GM23248 (cell line): Measurements from ENCODE around the gene RPL26. TPM values are rescaled to one million over a fixed set of nuclear protein-coding genes. Genes with fewer than 3 reads are reported as not detected.
"Not testable (repeated sequence)": the region's sequence is repeated elsewhere in the genome, so short reads cannot be mapped to it uniquely, and the experiment has no call there.

Experiments
- DNase-seq: peaks from one replicate; pipeline ENCODE4 v3.0.0-alpha.2; 2015
- H2AFZ ChIP-seq: fragments of 200-600 bp; sonication (generic); 2 replicates; pipeline ENCODE4 v1.6.1; 2016; ENCODE audit warnings: antibody characterized with exemption
- H3F3A ChIP-seq: fragments of 200-600 bp; sonication (generic); 2 replicates; pipeline ENCODE4 v1.6.1; 2016; ENCODE audit warnings: mild to moderate bottlenecking, antibody characterized with exemption, mixed run types; ENCODE audit not compliant: insufficient read depth
- H3K27ac ChIP-seq: fragments of 200-600 bp; sonication (generic); 2 replicates; pipeline ENCODE4 v1.5.1; 2016; ENCODE audit warnings: mild to moderate bottlenecking
- H3K27me3 ChIP-seq: fragments of 200-600 bp; sonication (generic); replicated peaks from 2 replicates; pipeline ENCODE4 v1.6.1; 2016; ENCODE audit warnings: mild to moderate bottlenecking; ENCODE audit not compliant: insufficient read depth
- H3K36me3 ChIP-seq: fragments of 200-600 bp; sonication (generic); 2 replicates; pipeline ENCODE4 v1.6.1; 2016; ENCODE audit warnings: low read depth, mild to moderate bottlenecking
- H3K4me1 ChIP-seq: fragments of 200-600 bp; sonication (generic); 2 replicates; pipeline ENCODE4 v1.6.1; 2016; ENCODE audit warnings: mild to moderate bottlenecking; ENCODE audit not compliant: insufficient read depth
- H3K4me2 ChIP-seq: fragments of 200-600 bp; sonication (generic); one replicate; pipeline ENCODE4 v1.6.1; 2016; ENCODE audit warnings: mild to moderate bottlenecking; ENCODE audit not compliant: unreplicated experiment
- H3K4me3 ChIP-seq: fragments of 200-600 bp; sonication (generic); 2 replicates; pipeline ENCODE4 v1.5.1; 2016; ENCODE audit warnings: mild to moderate bottlenecking
- H3K79me2 ChIP-seq: fragments of 200-600 bp; sonication (generic); 2 replicates; pipeline ENCODE4 v1.6.1; 2016; ENCODE audit warnings: mild to moderate bottlenecking; ENCODE audit not compliant: insufficient read depth
- H3K9ac ChIP-seq: fragments of 200-600 bp; sonication (generic); 2 replicates; pipeline ENCODE4 v1.6.1; 2016; ENCODE audit warnings: mild to moderate bottlenecking
- H3K9me2 ChIP-seq: fragments of 200-600 bp; sonication (generic); 2 replicates; pipeline ENCODE4 v1.6.1; 2016; ENCODE audit warnings: mixed run types, mild to moderate bottlenecking, moderate library complexity; ENCODE audit not compliant: insufficient read depth
- H3K9me3 ChIP-seq: fragments of 200-600 bp; sonication (generic); one replicate; pipeline ENCODE4 v1.6.1; 2017; ENCODE audit warnings: low read depth
- H4K20me1 ChIP-seq: fragments of 200-600 bp; sonication (generic); 2 replicates; pipeline ENCODE4 v1.6.0; 2016; ENCODE audit not compliant: insufficient read depth
- EZH2 ChIP-seq: fragments of 200-600 bp; sonication (generic); IDR thresholded peaks from 2 replicates; pipeline ENCODE4 v1.6.1; 2018; ENCODE audit warnings: antibody characterized with exemption, mild to moderate bottlenecking; ENCODE audit not compliant: insufficient read depth, poor library complexity, severe bottlenecking
- EZH2phosphoT487 ChIP-seq: fragments of 200-600 bp; sonication (generic); IDR thresholded peaks from 2 replicates; pipeline ENCODE4 v1.6.1; 2018; ENCODE audit warnings: antibody characterized with exemption, moderate library complexity, mild to moderate bottlenecking, low read depth; ENCODE audit not compliant: insufficient read depth
- WGBS, 2 experiments: methylation state at CpG; one replicate each; pipeline ENCODE4 v1.1.6; 2015 to 2017; ENCODE audit warnings: low lambda C conversion rate in 2 of 2, low coverage in 1 of 2; ENCODE audit errors: missing lambda C conversion rate in 2 of 2; 5-methylcytosine and 5-hydroxymethylcytosine counted together
- in situ Hi-C: fragments of 300-500 bp; cut with MboI; formaldehyde crosslinking; loops from 2 replicates; pipeline ENCODE4 v1.15.0; 2020
- polyA plus RNA-seq: library from polyadenylated mRNA; unstranded; fragments of >200 nt; fragmentation: Nextera tagmentation; extraction: Ambion mirVana; gene quantifications from 2 replicates; pipeline ENCODE4 v1.2.1, GENCODE V29; 2016
- total RNA-seq: library from RNA; depleted of rRNA; stranded (reverse); fragments of >200 nt; shearing (Covaris generic); gene quantifications from 2 replicates; pipeline ENCODE4 v1.2.3, GENCODE V29; 2014

Gene RPL26
- total and polyA plus RNA-seq, 2 experiments from 2014 or later, result 522 to 2,122 TPM

DNA sequence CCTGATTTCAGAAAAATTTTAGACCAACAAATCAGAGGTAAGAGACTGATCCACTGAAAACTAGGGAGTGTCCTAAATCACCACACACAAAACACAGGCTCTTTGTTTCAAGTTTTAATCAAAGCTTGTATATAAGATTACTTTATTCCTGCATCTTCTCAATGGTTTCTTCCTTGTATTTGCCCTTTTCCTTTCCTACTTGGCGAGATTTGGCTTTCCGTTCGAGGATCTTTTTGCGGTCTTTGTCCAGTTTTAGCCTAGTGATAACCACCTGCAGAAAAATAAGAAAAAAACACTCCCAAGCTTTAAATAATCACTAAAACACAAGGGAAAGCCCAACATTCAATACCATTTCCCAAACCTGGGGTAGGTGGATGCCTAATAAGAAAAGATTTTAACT, 5.6 kb downstream of the RPL26 start:
- no peaks in the 10 kb centered on the region for H3K9me3 ChIP-seq
- H3K36me3 ChIP-seq, result peaks cover 52% of the 10 kb centered on the region
- H3K9me2 ChIP-seq, result no peaks in the 10 kb centered on the region
- DNase-seq, result no peak
- TF ChIP-seq EZH2phosphoT487 (no peak), EZH2 (no peak)
- no peak overlapping the region for H3K9ac ChIP-seq
- peaks cover 33% of the 10 kb centered on the region for H3K4me1 ChIP-seq
- WGBS, 2 experiments, result 83 to 91% methylated on average over 4 of the region's 4 CpGs
- peaks cover 8% of the 10 kb centered on the region; the same call in 1 of the 2 replicates for H4K20me1 ChIP-seq
- H3K4me2 ChIP-seq, result no peak overlapping the region
- in situ Hi-C loops, result no loop called here
- peaks cover 57% of the 10 kb centered on the region for H3F3A ChIP-seq
- peak overlapping the region; percentile 70 for H3K27ac ChIP-seq
- peaks cover 45% of the 10 kb centered on the region for H3K79me2 ChIP-seq
- H3K27me3 ChIP-seq, result no peaks in the 10 kb centered on the region
- H2AFZ ChIP-seq, result no peak overlapping the region
- H3K4me3 ChIP-seq, result no peak overlapping the region

DNA sequence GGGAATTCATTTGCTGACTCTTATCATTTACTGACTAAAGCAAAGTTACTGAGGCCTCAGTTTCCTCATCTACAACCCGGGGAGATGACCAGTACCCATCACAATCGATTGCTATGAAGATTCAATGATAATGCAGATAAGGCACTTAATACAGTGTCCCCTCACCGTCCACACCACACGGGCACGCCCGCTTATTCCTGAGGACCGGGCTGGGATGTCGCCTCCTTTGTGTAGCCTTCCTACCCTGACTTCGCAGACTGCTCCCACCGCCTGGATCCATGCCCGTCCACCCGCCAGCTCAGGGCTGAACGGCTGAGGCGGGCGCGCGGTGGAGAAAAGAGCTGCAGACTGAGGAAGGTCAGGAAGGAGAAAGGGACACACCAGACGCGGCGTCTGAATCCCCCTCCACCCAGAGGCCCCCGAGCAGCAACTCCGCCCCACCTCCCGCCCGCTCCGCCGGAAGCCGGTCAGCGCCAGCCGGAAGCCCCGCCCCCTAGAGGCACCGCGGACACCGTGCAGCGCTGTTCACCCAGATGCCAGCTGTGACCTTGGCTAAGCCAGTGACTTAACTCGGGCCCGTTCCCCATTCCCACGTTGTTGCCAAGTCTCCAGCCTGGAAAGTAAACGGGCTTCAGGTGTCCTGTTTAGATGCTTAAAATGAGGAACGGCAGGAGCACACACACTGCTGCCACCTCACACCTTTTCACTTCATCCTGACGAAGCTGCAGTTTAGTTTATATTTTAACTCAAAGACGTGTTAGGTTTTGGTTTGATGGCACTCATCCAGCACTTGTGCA, 6.5 kb downstream of the RPL26 start, which contains the start of gene KRABD2:
KRABD2 (minus strand) TSS at position 434 of the 797 bp plus-strand sequence.
- in situ Hi-C loops, result no loop called here
- 3 to 4% methylated on average over 36 to 40 of the region's 41 CpGs for WGBS, 2 experiments
- peak within 1 kb of the TSS; percentile 85 for H3K9ac ChIP-seq

DNA sequence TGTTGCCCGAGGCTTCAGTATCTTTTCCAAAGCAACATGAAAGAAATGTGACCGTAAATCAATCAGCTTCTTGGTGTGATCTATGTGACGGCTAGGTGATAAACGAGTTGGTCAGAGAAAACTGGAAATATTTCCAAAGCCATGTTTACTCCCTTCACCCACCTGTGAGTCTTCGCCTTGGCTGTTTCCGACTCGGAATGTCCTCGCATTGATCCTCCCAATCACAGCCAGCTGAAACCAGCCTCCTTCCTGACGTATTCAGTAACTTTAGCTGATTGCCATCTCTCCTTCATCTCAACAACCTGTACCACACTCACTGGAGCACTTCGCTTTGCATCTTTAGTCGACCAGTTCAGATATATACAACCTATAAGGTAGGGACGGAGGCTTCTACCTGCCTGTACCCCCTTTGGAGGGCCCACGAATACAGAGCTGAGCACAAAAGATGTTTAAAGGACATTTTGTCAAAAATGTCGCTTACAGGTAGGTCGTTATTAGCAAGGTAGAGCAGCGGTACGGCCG, 7.2 kb downstream of the RPL26 start:
- Histone ChIP-seq H4K20me1 (peaks cover 8% of the 10 kb centered on the region; the same call in 1 of the 2 replicates), H2AFZ (peak overlapping the region; percentile 63), H3K9me3 (no peaks in the 10 kb centered on the region), H3K9ac (peak overlapping the region; percentile 85), H3F3A (peaks cover 42% of the 10 kb centered on the region), H3K9me2 (no peaks in the 10 kb centered on the region), H3K27me3 (no peaks in the 10 kb centered on the region), H3K79me2 (peaks cover 28% of the 10 kb centered on the region), H3K4me3 (peak overlapping the region; percentile 80), H3K4me2 (peak overlapping the region; percentile 95), H3K36me3 (peaks cover 39% of the 10 kb centered on the region), H3K4me1 (peaks cover 21% of the 10 kb centered on the region), H3K27ac (peak overlapping the region; percentile 70)
- DNase-seq, result peak; percentile 59
- in situ Hi-C loops, result no loop called here
- no peak for TF ChIP-seq EZH2
- no peak for TF ChIP-seq EZH2phosphoT487
- 9 to 10% methylated on average over 18 of the region's 18 CpGs for WGBS, 2 experiments

More for the DNA sequence above, 6.5 kb downstream of the RPL26 start, which contains the start of gene KRABD2:
- Histone ChIP-seq H3K36me3 (peaks cover 45% of the 10 kb centered on the region), H3K27me3 (no peaks in the 10 kb centered on the region), H3K4me2 (peak within 1 kb of the TSS; percentile 95), H3K9me3 (no peaks in the 10 kb centered on the region), H3K27ac (peak within 1 kb of the TSS; percentile 70), H3K4me1 (peaks cover 27% of the 10 kb centered on the region), H3K9me2 (no peaks in the 10 kb centered on the region), H3F3A (peaks cover 49% of the 10 kb centered on the region), H2AFZ (peak within 1 kb of the TSS; percentile 63), H3K4me3 (peak within 1 kb of the TSS; percentile 80), H4K20me1 (peaks cover 8% of the 10 kb centered on the region; the same call in 1 of the 2 replicates), H3K79me2 (peaks cover 35% of the 10 kb centered on the region)
- DNase-seq, result peak; percentile 93
- TF ChIP-seq EZH2 (no peak), EZH2phosphoT487 (no peak)

GRCh38 chr17:8373856-8374255, 9.1 kb downstream of the RPL26 start:
- H3K9ac ChIP-seq, H4K20me1 ChIP-seq, H3K79me2 ChIP-seq, H3K9me2 ChIP-seq, H3K27me3 ChIP-seq, H3K27ac ChIP-seq, H3K4me3 ChIP-seq, DNase-seq, H3K4me1 ChIP-seq, H2AFZ ChIP-seq, H3K4me2 ChIP-seq, in situ Hi-C loops, H3K9me3 ChIP-seq: not testable (repeated sequence)
- WGBS, 2 experiments, result 91 to 95% methylated on average over 7 to 20 of the region's 26 CpGs
- Histone ChIP-seq H3K36me3 (peaks cover 32% of the 10 kb centered on the region), H3F3A (peaks cover 22% of the 10 kb centered on the region)
